HL-60 (cell line): ENCODE results near the gene PPIL4.

Experiments used
- DNase-seq, 2 experiments: peaks; one replicate each; pipeline ENCODE4 v3.0.0-alpha.2; 2010 to 2020; ENCODE audit warnings: low read depth in 1 of 2, low spot score in 1 of 2
- H3K27ac ChIP-seq: fragments of 250-450 bp; sonication (Bioruptor Pico); replicated peaks from 2 replicates; pipeline ENCODE4 v1.5.1; 2020; ENCODE audit warnings: mild to moderate bottlenecking, moderate library complexity
- H3K27me3 ChIP-seq: fragments of 250-450 bp; sonication (Bioruptor Pico); 2 replicates; pipeline ENCODE4 v1.5.1; 2021; ENCODE audit warnings: mild to moderate bottlenecking, moderate library complexity; ENCODE audit not compliant: insufficient read depth, poor library complexity, severe bottlenecking
- H3K4me3 ChIP-seq: replicated peaks from 2 replicates; pipeline ENCODE4 v1.5.1; 2011; ENCODE audit warnings: mild to moderate bottlenecking, control low read depth, low read length; ENCODE audit not compliant: insufficient read depth
- CTCF ChIP-seq: IDR thresholded peaks from one replicate; pipeline ENCODE4 v1.5.1; 2011; ENCODE audit warnings: low read length, control low read depth, inconsistent platforms; ENCODE audit not compliant: insufficient read depth
- GABPA ChIP-seq: IDR thresholded peaks from 2 replicates; pipeline ENCODE4 v1.6.1; 2012; ENCODE audit warnings: low read depth
- POLR2AphosphoS5 ChIP-seq: IDR thresholded peaks from 2 replicates; pipeline ENCODE4 v1.6.1; 2012; ENCODE audit warnings: low read depth
- REST ChIP-seq: IDR thresholded peaks from 2 replicates; pipeline ENCODE4 v1.6.1; 2012; ENCODE audit warnings: low read depth; ENCODE audit not compliant: insufficient replicate concordance
- SPI1 ChIP-seq: IDR thresholded peaks from 2 replicates; pipeline ENCODE4 v1.6.1; 2012; ENCODE audit warnings: low read depth, mild to moderate bottlenecking, borderline replicate concordance

The PPIL4 gene

GRCh38 chr6:149458196-149458595, 87.6 kb downstream of the PPIL4 start:
- no peaks in the 10 kb centered on the region for H3K27me3 ChIP-seq
- H3K4me3 ChIP-seq = no peak overlapping the region
- H3K27ac ChIP-seq = no peak overlapping the region
- DNase-seq = no peak
- TF ChIP-seq POLR2AphosphoS5 (no peak), CTCF (no peak), REST (no peak), SPI1 (no peak), GABPA (no peak)

GRCh38 chr6:149457316-149457884, 88.4 kb downstream of the PPIL4 start:
- DNase-seq = no peak
- no peak for TF ChIP-seq CTCF
- TF ChIP-seq REST = no peak
- no peak for TF ChIP-seq GABPA
- TF ChIP-seq SPI1 = no peak
- no peak for TF ChIP-seq POLR2AphosphoS5
- Histone ChIP-seq H3K27ac (no peak overlapping the region), H3K4me3 (no peak overlapping the region), H3K27me3 (no peaks in the 10 kb centered on the region)

GRCh38 chr6:149456311-149457021, 89.4 kb downstream of the PPIL4 start:
- H3K27ac ChIP-seq = no peak overlapping the region
- no peak for DNase-seq
- H3K4me3 ChIP-seq = no peak overlapping the region
- no peaks in the 10 kb centered on the region for H3K27me3 ChIP-seq
- no peak for TF ChIP-seq CTCF
- TF ChIP-seq GABPA = no peak
- no peak for TF ChIP-seq SPI1
- TF ChIP-seq REST = no peak
- TF ChIP-seq POLR2AphosphoS5 = no peak
